Ovary (tissue), 9 donors: ENCODE results near the gene IRAK1. TPM values are rescaled to one million over a fixed set of nuclear protein-coding genes. Genes with fewer than 3 reads are reported as not detected.

Source experiments
- DNase-seq, 5 donors: peaks; one replicate each; pipeline ENCODE4 v3.0.0-alpha.2; 2019 to 2020
- H3K27ac ChIP-seq, 2 donors: fragments of 200-600 bp; one replicate each; pipeline versions ENCODE4 v1.5.1 to v1.8.0; 2019 to 2022
- H3K27me3 ChIP-seq: fragments of 200-600 bp; one replicate; pipeline ENCODE4 v1.8.0; 2022
- H3K36me3 ChIP-seq: fragments of 200-600 bp; sonication (generic); one replicate; pipeline ENCODE4 v1.5.1; 2019
- H3K4me1 ChIP-seq: one replicate; pipeline ENCODE4 v1.8.1; 2013; ENCODE audit warnings: mild to moderate bottlenecking, moderate library complexity; ENCODE audit not compliant: insufficient read depth
- H3K4me3 ChIP-seq: fragments of 200-600 bp; sonication (generic); one replicate; pipeline ENCODE4 v1.5.1; 2017
- H3K9me3 ChIP-seq, 2 donors: fragments of 200-600 bp in 1 of 2; sonication (generic) in 1 of 2; one replicate each; pipeline versions ENCODE4 v1.5.1 to v1.8.1; 2013 to 2019; ENCODE audit warnings: mild to moderate bottlenecking in 1 of 2, moderate library complexity in 1 of 2
- EP300 ChIP-seq: sonication (generic); formaldehyde crosslinking; IDR thresholded peaks from one replicate; pipeline ENCODE4 v1.6.1; 2017; ENCODE audit warnings: antibody characterized with exemption
- POLR2A ChIP-seq: fragments of 450-650 bp; IDR thresholded peaks from one replicate; pipeline ENCODE4 v1.6.1; 2017; ENCODE audit warnings: antibody characterized with exemption, mild to moderate bottlenecking, moderate library complexity
- WGBS, 3 donors: extraction: QIAGEN DNeasy Blood & Tissue Kit in 1 of 3; methylation state at CpG; one replicate each; pipeline versions ENCODE4 v1.1.5 to v1.1.7; 2013 to 2017; 5-methylcytosine and 5-hydroxymethylcytosine counted together
- intact Hi-C, 4 donors: fragments of 100-400 bp; cut with DNase I; formaldehyde crosslinking; loops; one replicate each; pipeline versions ENCODE4 v1.11.0 to v1.15.1; 2022 to 2023
- polyA plus RNA-seq, 2 donors: library from polyadenylated mRNA; stranded (reverse); fragments of 200-250 nt in 1 of 2; fragments of 350-450 nt in 1 of 2; fragmentation: Illumina TruSeq in 1 of 2; extraction: RNeasy Lipid Tissue Mini Kit (QIAGEN cat#74804) in 1 of 2; gene quantifications; one replicate each; pipeline ENCODE4 v1.2.3, GENCODE V29; 2013 to 2014
- total RNA-seq, 7 donors: library from RNA; depleted of rRNA in 2 of 7; stranded (reverse); fragments of >200 nt in 2 of 7; fragmentation: NEBNext Ultra II Directional in 3 of 7; extraction: Animal tissue kit (Norgen Biotek cat#: 25700) in 3 of 7; gene quantifications; one replicate each; pipeline versions ENCODE4 v1.1.0 to v1.2.4, GENCODE V29; 2016 to 2023
- TF ChIP-seq, protein P1 (sequence below), 3 donors: fragments of 450-650 bp in 2 of 3; fragments of 200-600 bp in 1 of 3; IDR thresholded peaks; one replicate each; pipeline versions ENCODE4 v1.5.1 to v1.8.0; 2016 to 2022; ENCODE audit warnings: antibody characterized with exemption in 3 of 3, mild to moderate bottlenecking in 1 of 3
- donor health status: DM: no; HTN: no; CAD: no; lungs with moderate emphysema.
- donor health status: DM: no; HTN: no; CAD: no.
- donor health status: Bipolar disorder and iron deficiency.
- donor health status: DM: yes; HTN: yes; CAD: no.
- donor health status: DM: no; HTN: no; CAD: no.
- donor health status: DM: yes; HTN: yes; CAD: no.

The IRAK1 gene
- total and polyA plus RNA-seq, 9 donors = 10.5 to 97.4 (median 36.1) TPM

- Histone ChIP-seq H3K4me3 (no peak overlapping the region), H3K9me3 (no peaks in the 10 kb centered on the region), H3K27ac (no peak overlapping the region), H3K27me3 (no peaks in the 10 kb centered on the region), H3K36me3 (no peaks in the 10 kb centered on the region), H3K4me1 (peaks cover 25% of the 10 kb centered on the region)
- TF ChIP-seq, protein P1, sequence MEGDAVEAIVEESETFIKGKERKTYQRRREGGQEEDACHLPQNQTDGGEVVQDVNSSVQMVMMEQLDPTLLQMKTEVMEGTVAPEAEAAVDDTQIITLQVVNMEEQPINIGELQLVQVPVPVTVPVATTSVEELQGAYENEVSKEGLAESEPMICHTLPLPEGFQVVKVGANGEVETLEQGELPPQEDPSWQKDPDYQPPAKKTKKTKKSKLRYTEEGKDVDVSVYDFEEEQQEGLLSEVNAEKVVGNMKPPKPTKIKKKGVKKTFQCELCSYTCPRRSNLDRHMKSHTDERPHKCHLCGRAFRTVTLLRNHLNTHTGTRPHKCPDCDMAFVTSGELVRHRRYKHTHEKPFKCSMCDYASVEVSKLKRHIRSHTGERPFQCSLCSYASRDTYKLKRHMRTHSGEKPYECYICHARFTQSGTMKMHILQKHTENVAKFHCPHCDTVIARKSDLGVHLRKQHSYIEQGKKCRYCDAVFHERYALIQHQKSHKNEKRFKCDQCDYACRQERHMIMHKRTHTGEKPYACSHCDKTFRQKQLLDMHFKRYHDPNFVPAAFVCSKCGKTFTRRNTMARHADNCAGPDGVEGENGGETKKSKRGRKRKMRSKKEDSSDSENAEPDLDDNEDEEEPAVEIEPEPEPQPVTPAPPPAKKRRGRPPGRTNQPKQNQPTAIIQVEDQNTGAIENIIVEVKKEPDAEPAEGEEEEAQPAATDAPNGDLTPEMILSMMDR (IDR thresholded peaks at IDR 0.05) = no peak
- TF ChIP-seq POLR2A (no peak), EP300 (no peak)
- no peak for DNase-seq
- intact Hi-C loops = loop anchor here in 1 of 4 donors (5.0 kb wide), 1 partner anchor 33 kb away; the partner anchor contains the start of gene IRAK1
- WGBS, 3 donors = 53 to 68% (median 65%) methylated on average over 7 of the region's 7 CpGs
Measured at GRCh38 chrX:154050113-154050495, 30.4 kb upstream of the IRAK1 start.

GRCh38 chrX:154049209-154050112, 29.8 kb upstream of the IRAK1 start:
- peaks cover 29% of the 10 kb centered on the region for H3K4me1 ChIP-seq
- intact Hi-C loops = loop anchor here in 1 of 4 donors (5.0 kb wide), 1 partner anchor 32 kb away; the partner anchor contains the start of gene IRAK1
- H3K9me3 ChIP-seq = no peaks in the 10 kb centered on the region
- no peak overlapping the region for H3K4me3 ChIP-seq
- DNase-seq = no peak
- H3K36me3 ChIP-seq = no peaks in the 10 kb centered on the region
- TF ChIP-seq POLR2A (no peak), EP300 (no peak)
- TF ChIP-seq, protein P1 (IDR thresholded peaks at IDR 0.05) = no peak
- WGBS, 3 donors = 52 to 56% (median 55%) methylated on average over 13 of the region's 13 CpGs
- no peak overlapping the region for H3K27ac ChIP-seq
- H3K27me3 ChIP-seq = no peaks in the 10 kb centered on the region

- no peaks in the 10 kb centered on the region for H3K27me3 ChIP-seq
- WGBS, 3 donors = 61 to 69% (median 62%) methylated on average over 11 of the region's 11 CpGs
- peaks cover 31% of the 10 kb centered on the region for H3K4me1 ChIP-seq
- no peak overlapping the region for H3K4me3 ChIP-seq
- intact Hi-C loops = no loop called here
- H3K9me3 ChIP-seq = no peaks in the 10 kb centered on the region
- H3K36me3 ChIP-seq = no peaks in the 10 kb centered on the region
- no peak for TF ChIP-seq EP300
- TF ChIP-seq POLR2A = no peak
- TF ChIP-seq, protein P1 (IDR thresholded peaks at IDR 0.05) = no peak
- no peak overlapping the region for H3K27ac ChIP-seq
- DNase-seq = no peak
Measured at GRCh38 chrX:154048398-154048797, 28.7 kb upstream of the IRAK1 start.

DNA sequence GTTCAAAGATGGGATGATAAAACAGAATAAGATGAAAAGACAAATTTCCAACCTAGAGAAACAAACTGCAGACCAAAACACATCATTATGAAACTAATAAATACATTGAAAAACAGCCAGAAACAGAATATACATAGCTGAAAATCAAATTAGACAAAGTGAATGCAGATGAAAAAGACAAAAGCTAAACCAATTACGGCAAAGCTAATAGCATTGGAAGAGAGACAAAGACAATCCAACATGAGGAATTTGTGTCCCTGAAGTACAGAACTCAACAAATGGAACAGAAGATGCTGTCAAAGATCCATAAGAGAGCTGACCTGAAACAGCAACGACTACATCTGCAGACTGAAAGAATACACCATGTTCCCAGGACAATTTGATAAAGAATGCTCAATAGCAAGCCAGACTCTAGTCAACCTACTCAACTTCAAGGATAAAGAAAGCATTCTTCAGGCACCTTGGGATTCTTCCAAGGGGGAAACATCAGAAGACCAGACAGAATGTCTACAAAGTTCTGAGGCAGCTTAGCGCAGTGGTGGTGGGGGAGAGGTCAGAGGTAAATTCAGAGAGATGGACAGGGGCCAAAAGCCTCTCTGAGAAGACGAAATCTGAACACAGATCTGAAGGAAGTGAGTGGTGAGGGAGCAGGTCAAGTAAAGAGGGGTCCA, 27.4 kb upstream of the IRAK1 start:
- Histone ChIP-seq H3K36me3 (no peaks in the 10 kb centered on the region), H3K27me3 (no peaks in the 10 kb centered on the region), H3K4me3 (no peak overlapping the region), H3K4me1 (peaks cover 31% of the 10 kb centered on the region), H3K9me3 (no peaks in the 10 kb centered on the region), H3K27ac (peak overlapping the region in 1 of 2 donors; percentile 35)
- intact Hi-C loops = no loop called here
- TF ChIP-seq, protein P1 (IDR thresholded peaks at IDR 0.05) = no peak
- TF ChIP-seq EP300 = no peak
- no peak for TF ChIP-seq POLR2A
- DNase-seq = no peak
- WGBS, 3 donors = 29 to 36% (median 33%) methylated on average over 4 of the region's 4 CpGs
